ENCODE results near the gene MAGED4.
"Not testable (repeated sequence)": the region's sequence is repeated elsewhere in the genome, so short reads cannot be mapped to it uniquely, and the experiment has no call there.

The MAGED4 gene, protein sequence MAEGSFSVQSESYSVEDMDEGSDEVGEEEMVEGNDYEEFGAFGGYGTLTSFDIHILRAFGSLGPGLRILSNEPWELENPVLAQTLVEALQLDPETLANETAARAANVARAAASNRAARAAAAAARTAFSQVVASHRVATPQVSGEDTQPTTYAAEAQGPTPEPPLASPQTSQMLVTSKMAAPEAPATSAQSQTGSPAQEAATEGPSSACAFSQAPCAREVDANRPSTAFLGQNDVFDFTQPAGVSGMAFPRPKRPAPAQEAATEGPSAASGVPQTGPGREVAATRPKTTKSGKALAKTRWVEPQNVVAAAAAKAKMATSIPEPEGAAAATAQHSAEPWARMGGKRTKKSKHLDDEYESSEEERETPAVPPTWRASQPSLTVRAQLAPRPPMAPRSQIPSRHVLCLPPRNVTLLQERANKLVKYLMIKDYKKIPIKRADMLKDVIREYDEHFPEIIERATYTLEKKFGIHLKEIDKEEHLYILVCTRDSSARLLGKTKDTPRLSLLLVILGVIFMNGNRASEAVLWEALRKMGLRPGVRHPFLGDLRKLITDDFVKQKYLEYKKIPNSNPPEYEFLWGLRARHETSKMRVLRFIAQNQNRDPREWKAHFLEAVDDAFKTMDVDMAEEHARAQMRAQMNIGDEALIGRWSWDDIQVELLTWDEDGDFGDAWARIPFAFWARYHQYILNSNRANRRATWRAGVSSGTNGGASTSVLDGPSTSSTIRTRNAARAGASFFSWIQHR

GRCh38 chrX:52184440-52185077 lies at the start of gene MAGED4:
TSS of gene MAGED4 (plus strand) at chrX:52184888. CDS start at chrX:52185923, 1,035 bp downstream.
- not testable (repeated sequence) for DNase-seq

GRCh38 chrX:52138830-52139544 lies 45.7 kb upstream of the MAGED4 start:
- DNase-seq: no peak

DNA sequence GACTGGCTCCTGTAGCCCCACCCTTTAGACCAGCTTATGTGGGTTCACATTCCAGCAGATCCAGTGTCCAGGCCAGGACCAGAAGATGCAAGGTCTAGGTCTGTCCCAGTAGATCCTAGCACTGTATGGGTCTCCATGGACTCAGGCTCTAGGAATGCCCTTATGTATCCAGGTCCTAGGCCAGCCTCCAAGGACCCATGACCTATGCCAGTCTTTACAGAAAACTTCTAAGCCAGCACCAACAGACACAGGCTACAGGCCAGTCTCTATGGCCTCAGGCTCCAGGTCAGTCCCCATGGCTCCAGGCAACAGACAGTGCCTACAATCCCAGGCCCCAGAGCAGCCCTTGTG lies 45.2 kb upstream of the MAGED4 start:
- DNase-seq: no peak

GRCh38 chrX:52140020-52140419 lies 44.7 kb upstream of the MAGED4 start:
- no peak for DNase-seq

DNA sequence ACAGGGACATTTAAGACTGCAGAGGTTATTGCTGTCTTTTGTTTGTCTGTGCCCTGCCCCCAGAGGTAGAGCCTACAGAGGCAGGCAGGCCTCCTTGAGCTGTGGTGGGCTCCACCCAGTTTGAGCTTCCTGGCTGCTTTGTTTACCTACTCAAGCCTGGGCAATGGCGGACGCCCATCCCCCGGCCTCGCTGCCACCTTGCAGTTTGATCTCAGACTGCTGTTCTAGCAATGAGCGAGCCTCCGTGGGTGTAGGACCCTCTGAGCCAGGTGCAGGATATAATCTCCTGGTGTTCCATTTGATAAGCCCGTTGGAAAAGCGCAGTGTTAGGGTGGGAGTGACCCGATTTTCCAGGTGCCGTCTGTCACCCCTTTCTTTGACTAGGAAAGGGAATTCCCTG lies 34.0 kb upstream of the MAGED4 start:
- not testable (repeated sequence) for DNase-seq

GRCh38 chrX:52160140-52160539 lies 24.5 kb upstream of the MAGED4 start:
- DNase-seq: not testable (repeated sequence)

GRCh38 chrX:52166840-52167239 lies 17.8 kb upstream of the MAGED4 start:
- DNase-seq: no peak

GRCh38 chrX:52171055-52171454 lies 13.6 kb upstream of the MAGED4 start:
- not testable (repeated sequence) for DNase-seq

DNA sequence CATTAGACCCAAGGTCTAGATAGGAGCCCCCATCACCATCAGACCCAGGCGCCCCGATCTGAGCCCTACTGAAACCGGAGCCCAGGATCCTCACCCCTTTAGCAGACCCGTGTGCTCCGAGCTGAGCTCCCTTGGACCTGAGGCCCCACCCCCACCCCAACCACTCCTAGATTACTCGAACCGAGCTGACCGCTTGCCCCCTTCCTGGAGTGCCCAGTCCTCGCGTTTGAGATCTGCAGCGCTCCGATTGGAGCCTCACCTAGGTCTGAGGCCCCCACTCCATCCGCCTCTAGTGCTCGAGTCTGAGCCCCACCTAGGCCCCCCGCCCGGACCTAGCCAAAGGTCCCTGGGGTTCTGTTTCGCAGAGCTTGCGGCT lies 378 bp downstream of the MAGED4 start:
- DNase-seq: not testable (repeated sequence)

- not testable (repeated sequence) for DNase-seq
These were observed 26.7 kb downstream of the MAGED4 start for GRCh38 chrX:52211405-52211804.

DNA sequence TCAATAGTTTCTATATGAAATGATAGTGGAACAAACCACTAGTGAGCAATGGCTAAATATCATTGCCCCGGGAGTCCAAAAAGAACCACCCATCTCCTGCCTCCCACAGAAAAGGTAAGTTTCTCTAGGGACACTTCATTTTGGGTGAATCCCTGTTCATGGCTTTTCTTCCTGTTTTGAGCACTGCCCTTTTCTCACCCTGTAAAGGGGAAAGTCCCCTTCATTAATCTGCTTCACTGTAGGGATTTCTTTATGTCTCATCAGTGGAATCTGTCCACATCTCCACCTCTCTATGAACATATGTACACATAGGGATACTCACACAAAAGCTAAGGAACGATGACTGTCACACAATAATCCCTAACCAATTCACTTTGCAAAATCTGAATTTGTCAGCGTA lies 28.6 kb downstream of the MAGED4 start:
- no peak for DNase-seq

DNA sequence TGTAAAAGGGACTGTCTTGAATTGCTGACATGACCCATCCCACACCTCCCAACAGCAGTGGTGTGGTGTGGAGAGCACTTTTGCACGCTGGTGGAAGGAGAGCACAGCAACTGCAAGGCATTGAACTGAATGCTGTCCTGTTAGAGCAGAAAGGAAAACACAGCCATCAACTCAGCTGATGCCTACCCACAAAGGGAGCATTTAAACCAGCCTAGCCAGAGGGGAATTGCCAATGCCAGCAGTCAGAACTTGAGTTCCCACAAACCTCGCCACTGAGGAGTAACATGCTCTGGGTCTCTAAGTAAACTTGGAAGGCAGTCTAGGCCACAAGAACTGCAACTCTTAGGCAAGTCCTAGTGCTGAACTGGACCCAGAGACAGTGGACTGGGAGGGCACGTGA lies 31.9 kb downstream of the MAGED4 start:
- no peak for DNase-seq

- DNase-seq: no peak
These were observed 32.9 kb downstream of the MAGED4 start for GRCh38 chrX:52217494-52218160.

DNA sequence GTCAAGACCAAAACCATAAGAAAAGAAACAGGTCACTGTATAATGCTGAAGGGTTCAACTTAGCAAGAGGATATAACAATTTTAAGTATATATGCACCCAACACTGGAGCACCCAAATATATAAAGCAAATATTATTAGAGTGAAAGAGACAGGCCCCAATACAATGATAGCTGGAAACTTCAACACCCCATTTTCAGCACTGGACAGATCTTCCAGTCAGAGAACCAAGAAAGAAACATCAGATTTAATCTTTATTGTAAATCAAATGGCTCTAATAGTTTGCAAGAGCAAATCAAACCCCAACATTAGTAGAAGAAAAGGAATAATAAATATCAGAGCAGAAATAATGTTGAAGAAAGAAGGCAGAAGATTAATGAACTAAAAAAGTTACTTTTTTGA lies 36.2 kb downstream of the MAGED4 start:
- DNase-seq: no peak

All from nucleus accumbens (tissue), 56 donors.